GM18907 (cell line): ENCODE results near the gene CADM3.

Experiments used
- ATAC-seq: cut with Tn5 transposase; IDR thresholded peaks from one replicate; pipeline ENCODE4 v1.9.1; 2021; ENCODE audit warnings: mild to moderate bottlenecking, moderate library complexity; ENCODE audit not compliant: unreplicated experiment

CADM3 gene, protein sequence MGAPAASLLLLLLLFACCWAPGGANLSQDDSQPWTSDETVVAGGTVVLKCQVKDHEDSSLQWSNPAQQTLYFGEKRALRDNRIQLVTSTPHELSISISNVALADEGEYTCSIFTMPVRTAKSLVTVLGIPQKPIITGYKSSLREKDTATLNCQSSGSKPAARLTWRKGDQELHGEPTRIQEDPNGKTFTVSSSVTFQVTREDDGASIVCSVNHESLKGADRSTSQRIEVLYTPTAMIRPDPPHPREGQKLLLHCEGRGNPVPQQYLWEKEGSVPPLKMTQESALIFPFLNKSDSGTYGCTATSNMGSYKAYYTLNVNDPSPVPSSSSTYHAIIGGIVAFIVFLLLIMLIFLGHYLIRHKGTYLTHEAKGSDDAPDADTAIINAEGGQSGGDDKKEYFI

DNA sequence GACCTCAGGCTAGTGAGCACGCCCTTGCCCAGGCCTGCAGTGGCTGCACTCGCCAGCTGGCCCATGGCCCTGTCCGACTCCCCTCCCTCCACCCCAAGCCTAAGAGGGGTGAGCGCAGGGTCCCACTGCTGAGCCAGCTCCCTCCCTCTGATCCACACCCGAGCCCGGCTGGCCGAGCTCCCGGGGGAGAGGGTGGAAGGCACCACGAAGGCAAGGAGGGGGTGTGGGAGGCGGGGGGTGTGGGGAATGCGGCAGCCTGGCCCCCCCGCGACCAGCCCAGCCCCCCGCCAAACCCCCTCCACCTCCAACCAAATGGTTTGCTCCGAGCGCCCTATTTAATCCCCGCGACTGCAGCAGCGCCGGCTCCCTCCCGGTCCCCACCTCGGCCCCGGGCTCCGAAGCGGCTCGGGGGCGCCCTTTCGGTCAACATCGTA lies at the start of gene CADM3:
TSS of gene CADM3 (plus strand) at position 362 of the 434 bp plus-strand sequence. CDS start 151 bp downstream, outside the sequence.
- no peak for ATAC-seq

DNA sequence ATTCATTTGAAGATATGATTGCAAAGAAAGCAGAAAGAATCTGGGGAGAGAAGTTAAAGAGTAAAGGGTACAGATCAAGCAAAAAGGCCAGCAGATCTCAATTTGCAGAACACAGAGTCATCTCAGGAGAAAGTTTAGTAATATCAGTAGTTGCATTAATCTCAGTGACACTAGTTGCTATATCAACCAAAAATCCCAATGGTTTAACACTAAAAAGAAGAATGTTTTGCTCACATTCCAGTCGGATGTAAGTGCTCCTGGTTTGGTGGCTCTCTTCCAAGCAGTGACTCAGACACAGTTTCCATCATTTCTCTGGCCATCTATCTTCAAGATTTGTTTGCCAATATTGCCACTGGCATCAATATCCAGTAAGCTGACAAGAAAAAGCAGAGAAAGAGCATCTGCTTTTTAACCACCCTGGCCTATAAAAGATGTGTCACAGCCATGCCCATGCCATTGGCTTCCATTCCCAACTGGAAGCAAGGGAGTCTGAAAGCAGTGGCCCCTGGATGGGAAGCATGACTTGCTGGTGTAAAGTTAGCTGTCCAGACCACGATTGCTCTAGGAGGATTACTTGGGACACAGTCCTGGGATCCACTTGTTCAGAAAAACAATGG lies 49.3 kb upstream of the CADM3 start:
- ATAC-seq, result peak; percentile 94

DNA sequence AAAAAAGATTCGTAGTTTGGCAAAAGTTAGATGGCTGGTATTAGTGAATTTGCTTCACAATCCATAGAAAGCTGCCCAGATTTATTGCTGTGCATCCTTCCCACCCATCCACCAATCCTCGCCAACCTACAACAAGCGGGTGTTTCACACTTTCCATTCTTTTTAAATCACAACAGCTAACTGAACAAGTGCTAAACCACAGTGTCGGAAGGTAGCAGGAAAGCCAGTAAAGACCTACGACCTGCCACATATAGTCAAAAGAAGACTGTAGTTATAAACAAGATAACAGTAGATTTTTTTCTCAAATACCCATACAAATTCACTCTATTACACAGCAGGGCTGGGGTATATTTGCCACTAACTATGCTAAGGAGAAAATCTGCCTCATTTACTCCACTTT lies 47.8 kb upstream of the CADM3 start:
- ATAC-seq, result no peak

DNA sequence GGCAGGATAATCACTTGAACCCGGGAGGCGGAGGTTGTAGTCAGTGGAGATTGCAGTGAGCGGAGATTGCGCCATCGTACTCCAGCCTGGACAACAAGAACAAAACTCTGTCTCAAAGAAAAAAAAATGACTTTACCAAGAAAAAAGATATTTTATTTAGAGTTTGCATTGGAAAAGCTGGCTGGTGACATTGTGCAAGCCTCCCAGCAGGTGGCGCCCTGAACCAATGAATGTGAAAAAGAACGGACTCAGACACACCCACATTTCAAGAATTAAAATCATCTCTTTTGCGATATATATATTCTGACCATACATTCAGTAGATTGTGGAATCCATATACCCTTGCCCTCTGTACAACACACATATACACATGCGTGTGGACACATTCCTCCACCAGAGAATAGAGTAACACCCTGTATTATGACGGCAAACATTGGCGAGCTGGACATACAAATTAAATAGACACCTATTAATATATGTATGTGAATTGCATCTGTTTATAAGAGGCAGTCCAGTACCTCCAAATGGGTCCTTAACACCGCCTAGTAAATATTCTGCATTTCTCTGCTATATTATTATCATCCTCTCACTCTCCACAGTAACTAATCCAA lies 39.0 kb upstream of the CADM3 start:
- ATAC-seq, result peak; percentile 57

DNA sequence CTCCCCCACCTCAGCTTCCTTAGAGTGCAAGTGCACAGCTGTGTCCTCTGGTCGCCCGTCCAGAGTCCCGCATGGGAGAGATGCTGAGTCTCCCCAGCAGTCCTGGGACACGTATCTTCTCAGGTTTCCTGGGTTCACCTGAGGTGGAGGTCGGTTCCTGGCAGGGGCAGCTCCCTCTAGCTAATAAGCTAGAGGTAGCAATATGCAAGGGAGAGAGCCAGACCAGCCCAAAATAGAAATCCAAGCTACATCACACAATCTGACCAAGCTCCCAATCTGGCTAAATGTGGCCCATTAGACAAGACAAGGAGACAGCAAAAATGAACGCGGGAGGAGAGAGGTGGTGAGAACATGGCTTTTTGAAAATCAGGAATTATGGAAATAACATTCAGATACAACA lies 30.9 kb upstream of the CADM3 start:
- ATAC-seq, result no peak

DNA sequence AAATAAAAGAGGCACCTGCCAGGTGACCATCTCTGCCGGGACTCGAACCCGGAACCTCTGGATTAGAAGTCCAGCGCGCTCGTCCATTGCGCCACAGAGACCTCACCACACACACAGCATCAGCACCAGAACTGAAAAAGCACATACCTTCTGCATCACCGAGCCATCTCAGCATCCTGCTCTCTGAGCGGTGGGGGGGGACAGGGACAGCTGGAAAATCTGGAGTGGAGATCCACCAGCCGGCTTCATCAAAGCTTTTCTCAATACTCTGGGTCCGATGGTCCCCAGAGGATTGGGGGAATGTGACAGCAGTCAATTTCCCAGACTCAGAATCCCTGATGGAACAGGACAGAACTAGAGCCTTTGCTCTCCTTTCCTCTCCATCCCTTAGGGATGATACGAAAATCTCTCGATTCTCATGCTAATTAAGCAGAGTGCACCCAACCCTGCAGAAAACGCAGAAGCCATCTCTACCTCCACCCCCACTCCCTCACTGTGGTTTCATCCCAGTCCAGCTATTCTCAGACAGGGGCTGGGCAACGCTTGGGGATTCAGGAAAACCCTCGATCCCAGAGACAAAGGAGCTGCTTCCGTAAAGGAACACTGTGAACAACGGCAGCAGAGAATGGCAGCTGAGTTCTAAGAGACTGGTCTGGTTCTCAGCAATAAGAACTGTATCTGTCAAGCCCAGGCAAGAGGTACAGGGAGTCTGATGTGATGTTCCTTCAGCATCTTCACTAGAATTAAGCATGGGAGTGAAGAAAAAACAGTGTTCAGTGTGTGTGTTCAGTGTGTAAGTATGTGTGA lies 29.6 kb upstream of the CADM3 start:
- ATAC-seq, result no peak

DNA sequence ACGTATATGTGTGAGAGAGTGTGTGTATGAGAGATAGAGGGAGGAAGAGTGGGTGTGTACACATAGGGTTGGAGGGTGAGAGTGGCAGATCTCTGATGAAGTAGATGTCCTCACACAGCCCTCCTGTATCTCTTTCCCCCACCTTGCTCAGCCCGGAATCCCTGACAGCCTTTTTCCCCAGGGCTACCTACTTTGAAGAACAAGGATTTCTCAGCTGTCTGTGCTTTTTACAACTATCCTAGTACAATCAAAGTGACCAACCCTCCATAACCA lies 29.1 kb upstream of the CADM3 start:
- ATAC-seq, result no peak

DNA sequence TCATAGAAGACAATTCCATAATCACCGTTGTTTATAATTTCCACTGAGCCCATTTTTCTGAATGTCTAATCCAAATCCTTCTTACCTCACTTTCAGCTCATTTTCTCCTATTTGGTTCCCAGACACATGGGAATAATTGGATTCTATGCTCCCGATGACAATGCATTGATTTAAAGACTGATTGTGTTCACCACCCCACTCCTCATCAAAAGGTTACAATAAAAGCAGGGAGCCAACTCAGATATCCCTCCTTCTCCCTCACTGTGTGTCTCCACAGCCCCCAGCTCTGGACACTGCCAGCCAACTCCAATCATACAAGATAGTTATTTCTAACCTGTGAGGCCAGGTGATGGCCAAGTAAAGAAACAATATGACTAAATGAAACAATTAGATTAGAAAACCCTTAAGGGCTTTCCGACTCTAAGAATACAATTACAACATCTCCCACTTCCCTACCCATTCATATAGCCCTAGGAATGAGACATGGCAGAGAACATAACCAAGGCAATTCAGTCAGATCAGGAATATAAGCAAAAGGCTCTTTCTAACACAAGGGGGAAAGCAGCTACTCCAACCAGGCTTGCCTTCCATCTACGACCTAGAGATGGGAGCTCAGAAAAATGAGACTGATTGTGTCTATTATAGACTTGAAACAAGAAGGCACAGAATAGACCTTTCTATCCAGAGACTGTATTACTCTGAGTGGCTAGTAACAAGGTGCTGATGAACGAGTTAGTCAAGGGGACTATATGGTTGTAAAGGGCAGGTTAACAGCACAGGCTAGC lies 28.5 kb upstream of the CADM3 start:
- no peak for ATAC-seq

DNA sequence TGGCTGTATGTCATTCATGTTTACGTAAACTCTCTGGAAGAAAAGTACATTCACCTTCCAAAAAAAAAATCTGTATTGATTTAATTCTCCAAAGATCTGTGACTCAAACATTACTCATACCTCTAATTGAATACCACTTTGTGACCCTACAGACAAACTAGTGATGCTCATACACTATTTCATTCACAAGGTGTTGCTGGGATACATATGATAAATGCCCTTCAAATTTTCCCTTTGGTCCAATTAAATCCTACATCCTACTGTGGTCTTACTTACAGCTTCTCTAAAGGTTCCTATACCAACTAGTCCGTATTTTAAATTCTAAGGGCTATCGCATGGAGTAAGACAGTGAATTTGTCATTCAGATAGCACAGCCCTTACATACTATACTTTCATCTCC lies 26.8 kb upstream of the CADM3 start:
- no peak for ATAC-seq

DNA sequence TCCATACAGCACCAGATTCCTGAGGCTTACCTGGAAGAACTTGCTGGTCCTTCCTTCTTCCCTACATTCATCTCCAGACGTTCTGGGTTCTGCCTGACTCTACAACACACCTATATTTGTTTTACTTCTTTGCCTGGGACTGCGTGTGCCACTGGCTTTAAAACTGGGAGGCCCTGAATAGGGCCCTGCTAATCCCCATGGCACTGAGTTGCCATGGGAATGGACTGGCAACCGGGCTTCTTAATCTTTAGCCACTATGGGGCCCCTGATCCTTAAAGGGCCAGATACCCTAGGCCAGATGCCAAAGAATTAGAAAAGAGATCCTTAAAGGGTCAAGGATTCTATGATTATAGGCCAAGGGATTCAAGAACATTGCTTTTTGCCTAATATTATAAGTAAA lies 24.4 kb upstream of the CADM3 start:
- no peak for ATAC-seq

DNA sequence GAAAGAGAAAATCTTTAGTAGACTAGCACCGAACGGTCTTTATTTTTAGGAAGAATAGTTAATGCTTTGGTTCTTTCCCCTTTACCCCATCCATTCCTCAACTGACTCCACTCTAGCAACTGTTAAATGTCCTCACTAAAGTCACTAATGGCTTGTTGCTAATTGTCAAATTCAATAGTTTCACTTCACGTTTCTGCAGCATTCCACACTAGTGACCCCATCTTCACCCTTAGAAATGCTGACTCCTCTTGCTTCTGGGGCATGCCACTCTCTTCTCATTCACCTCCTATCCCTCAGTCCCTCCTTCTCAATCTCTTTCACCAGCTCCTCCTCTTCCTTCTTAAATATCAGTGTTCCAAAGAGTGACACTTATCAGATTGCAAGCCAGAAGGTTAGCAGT lies 19.4 kb upstream of the CADM3 start:
- ATAC-seq, result no peak

DNA sequence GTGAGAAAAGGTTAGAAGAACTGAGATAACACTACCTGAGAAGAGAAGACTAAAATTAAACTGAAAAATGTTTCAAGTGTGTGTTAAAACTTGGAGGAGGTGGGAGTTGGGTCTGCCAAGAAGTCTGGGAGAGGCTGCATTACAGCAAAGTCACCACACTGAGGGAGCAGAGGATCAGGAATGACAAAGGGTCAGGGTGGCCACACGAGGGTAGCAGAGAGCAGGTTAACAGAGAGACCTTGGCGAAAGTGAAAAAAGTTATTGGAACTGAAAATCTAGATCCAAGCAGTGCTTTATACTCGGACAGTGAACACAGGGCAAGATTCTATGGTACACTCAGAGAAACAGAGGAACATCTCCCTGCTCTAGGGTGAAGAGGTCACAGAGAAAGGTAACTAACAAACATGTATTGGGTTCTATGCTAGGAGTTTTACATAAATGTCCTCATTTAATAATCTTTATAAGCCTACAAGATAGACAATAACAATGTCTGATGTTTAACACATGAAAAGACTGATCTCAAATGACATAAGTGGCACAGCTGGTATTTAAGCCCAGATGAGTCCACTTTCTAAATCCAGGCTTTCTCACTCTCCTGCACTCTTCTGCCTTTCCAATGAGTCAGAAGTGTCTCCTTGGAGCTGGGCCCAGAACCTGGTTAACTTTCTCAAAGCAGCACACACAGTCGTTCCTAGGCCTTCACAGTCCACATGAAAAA lies 10.3 kb upstream of the CADM3 start:
- peak; percentile 95 for ATAC-seq

DNA sequence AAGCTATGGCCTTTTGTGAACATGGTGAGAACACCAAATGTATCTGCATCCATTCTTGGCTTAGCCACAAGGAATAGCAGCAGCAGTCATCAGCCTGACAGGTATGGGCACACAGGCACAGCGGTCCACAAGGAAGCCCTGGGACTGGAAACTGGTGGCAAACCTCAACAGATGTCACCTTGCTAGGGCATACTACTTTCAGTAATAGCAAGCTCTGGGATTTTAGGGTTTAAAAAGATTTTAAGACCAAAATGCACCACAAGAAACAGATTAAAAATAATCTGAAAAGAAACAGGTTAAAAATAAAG lies 9.7 kb upstream of the CADM3 start:
- no peak for ATAC-seq

DNA sequence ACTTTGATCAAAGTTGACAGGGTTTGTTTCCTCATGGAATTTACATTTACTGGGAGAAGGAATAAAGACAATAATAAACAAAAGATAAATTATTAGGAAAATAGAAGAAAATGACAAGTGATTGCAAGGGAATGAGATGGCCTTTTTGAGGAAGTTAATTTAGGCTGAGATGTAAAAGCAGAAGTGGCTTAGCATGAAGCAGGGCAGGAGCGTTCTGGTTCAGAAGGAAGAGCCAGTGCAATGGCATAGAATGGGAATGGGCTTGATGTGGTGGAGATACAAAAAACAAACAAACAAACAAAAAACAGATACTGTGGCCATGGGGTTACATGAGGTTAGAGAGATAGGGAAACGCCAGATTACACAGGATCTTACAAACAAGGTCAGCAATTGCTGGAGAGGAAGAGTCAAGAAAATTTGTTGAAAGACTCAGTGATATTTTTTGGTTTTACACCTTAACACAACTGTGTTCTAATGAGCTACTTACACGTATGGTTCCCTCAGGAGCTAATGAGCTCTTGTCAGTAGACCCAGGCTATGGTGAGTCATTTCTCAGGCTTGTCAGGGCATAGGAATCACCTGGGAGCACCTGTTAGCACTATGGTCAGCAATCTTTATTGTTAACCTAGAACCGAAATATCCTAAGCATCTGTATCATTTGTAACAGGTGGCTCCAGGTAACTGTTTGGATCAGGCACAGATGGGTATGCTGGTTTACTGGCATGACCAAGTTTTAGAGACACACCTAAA lies 8.7 kb upstream of the CADM3 start:
- ATAC-seq, result no peak

DNA sequence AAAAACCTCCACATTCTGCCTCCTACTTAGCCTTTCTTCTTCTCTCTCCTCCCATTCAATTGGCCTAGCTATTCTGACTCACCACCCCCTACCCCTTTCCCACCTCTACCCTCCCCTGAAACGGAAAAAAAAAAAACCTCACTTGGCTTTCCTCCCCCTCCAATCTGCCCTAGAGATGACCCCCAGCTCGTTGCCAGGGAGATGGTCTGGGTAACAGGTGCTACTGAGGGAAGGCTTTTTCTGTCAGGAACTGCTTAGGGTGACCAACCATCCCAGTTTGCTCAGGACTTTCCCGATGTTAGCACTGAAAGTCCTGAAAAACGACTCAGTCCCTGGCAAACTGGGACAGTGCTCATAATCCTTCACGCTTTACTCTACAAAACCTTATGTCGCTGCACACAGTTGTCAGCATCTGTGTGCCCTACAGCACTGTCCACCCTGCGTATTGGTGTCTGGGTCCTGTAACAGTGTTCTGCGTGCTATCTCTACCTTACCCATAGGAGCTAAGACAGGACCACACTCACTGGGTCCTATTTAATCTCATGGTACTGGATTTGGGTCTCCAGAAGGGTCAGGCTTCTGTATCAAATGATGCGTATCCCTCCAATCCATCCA lies 7.7 kb upstream of the CADM3 start:
- no peak for ATAC-seq

DNA sequence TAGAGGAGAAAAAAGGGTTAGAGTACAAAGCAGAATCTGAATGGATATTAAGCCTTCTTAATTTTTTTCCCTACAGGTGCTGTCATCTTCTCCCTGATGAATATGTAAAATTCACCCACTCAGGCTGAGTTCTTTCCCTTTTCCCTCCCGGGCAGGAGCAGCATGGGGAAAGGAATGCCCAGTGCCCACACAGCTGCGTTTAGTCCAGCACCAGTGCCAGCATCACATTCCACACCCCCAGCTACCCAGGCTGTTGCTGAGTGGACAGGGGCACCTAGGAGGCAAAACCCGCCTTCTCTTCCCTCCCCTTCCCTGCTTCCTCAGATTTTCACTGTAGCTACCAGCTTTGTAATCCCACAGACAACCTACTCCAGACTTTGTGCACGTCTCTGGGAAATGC lies 3.4 kb upstream of the CADM3 start:
- no peak for ATAC-seq

DNA sequence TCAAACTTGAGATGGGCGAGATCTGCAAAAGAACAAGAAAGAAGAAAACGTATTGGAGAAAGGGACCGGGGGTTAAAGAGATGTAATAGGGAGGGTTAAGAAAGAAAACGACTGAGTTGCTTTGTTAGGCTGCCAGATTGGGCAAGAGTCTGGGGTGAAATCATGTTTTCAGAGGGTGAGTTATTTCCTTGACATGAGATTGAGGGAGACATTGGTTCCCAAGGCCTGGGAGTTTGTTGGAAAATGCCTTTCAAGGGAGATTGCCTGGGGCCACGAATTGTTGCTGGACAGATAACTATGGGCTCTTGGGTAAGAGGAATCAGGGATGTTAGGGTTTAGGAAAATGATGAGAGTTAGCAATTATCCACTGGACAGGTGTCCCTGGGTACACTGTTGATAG lies 776 bp upstream of the CADM3 start:
- no peak for ATAC-seq

DNA sequence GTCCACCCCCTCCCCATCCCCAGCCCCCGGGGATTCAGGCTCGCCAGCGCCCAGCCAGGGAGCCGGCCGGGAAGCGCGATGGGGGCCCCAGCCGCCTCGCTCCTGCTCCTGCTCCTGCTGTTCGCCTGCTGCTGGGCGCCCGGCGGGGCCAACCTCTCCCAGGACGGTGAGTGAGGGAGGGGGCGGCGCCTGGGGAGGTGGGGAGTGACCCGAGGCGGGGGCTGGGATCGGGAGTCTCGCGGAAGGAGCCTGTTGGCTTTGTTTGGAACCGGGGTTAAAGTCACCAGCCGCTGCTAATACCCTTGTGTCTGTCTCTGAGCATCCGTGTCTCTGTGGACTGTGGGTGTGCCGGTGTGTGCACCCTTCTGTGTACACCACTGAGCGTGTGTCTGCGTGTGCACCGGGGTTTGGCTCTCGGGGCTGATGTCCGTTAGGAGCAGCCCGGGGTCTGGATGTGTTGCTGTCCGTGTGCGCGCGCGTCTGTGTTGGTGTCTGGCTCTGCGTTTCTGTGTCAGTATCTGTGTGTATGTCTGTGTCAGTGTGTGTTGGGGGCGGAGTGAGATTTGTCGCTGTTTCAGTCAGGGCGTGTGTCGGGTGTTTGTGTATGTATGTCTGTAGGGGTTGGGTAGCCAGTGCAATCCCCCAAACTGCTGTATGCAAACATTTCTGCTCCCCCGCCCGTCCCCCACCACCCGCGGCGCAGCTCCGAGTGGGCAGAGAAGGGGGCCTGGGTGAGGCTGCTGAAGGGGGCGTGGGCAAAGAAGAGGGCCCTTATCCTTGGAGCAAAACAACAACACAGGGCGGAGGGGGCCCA lies 480 bp downstream of the CADM3 start:
- ATAC-seq, result no peak
